Endodermal cell (in vitro differentiated cells): Measurements from ENCODE around the gene TP53I11. TPM values are rescaled to one million over a fixed set of nuclear protein-coding genes. Genes with fewer than 3 reads are reported as not detected.
A peak's percentile ranks its signal among the peaks of the same experiment; 100 is the strongest.

Experiments used
- DNase-seq: peaks from one replicate; pipeline ENCODE4 v3.0.0-alpha.2; 2017
- H3K27ac ChIP-seq: 2 replicates; pipeline ENCODE4 v1.5.1; 2013; ENCODE audit warnings: mild to moderate bottlenecking, low read depth, low read length, moderate library complexity
- H3K27me3 ChIP-seq: 2 replicates; pipeline ENCODE4 v1.6.1; 2013; ENCODE audit warnings: mild to moderate bottlenecking, low read length, moderate library complexity; ENCODE audit not compliant: insufficient read depth, control insufficient read depth, poor library complexity, severe bottlenecking
- H3K36me3 ChIP-seq: 2 replicates; pipeline ENCODE4 v1.7.0; 2013; ENCODE audit warnings: mild to moderate bottlenecking, low read length, moderate library complexity; ENCODE audit not compliant: control insufficient read depth, insufficient read depth
- H3K4me1 ChIP-seq: one replicate; pipeline ENCODE4 v1.7.0; 2013; ENCODE audit warnings: low read length; ENCODE audit not compliant: control insufficient read depth, insufficient read depth
- H3K4me3 ChIP-seq: 2 replicates; pipeline ENCODE4 v1.5.1; 2013; ENCODE audit warnings: mild to moderate bottlenecking, low read length, moderate library complexity
- H3K9ac ChIP-seq: 2 replicates; pipeline ENCODE4 v1.6.1; 2013; ENCODE audit warnings: mild to moderate bottlenecking, low read length, moderate library complexity; ENCODE audit not compliant: poor library complexity, severe bottlenecking; ENCODE audit errors: extremely low read depth
- H3K9me3 ChIP-seq: 2 replicates; pipeline ENCODE4 v1.6.1; 2013; ENCODE audit warnings: mild to moderate bottlenecking, low read length, moderate library complexity; ENCODE audit not compliant: control insufficient read depth
- H3K27ac Mint-ChIP-seq: 2 replicates; pipeline ENCODE4 v1.8.0; 2020; ENCODE audit warnings: mixed read lengths
- H3K27me3 Mint-ChIP-seq: 2 replicates; pipeline ENCODE4 v1.8.0; 2021; ENCODE audit warnings: mild to moderate bottlenecking, mixed read lengths; ENCODE audit not compliant: insufficient read depth
- H3K36me3 Mint-ChIP-seq: 2 replicates; pipeline ENCODE4 v1.8.0; 2020; ENCODE audit warnings: low read depth, mixed read lengths
- H3K4me1 Mint-ChIP-seq: 2 replicates; pipeline ENCODE4 v1.8.0; 2020; ENCODE audit warnings: mixed read lengths
- H3K4me3 Mint-ChIP-seq: 2 replicates; pipeline ENCODE4 v1.8.0; 2020; ENCODE audit warnings: mild to moderate bottlenecking, moderate library complexity, mixed read lengths
- H3K9me3 Mint-ChIP-seq: 2 replicates; pipeline ENCODE4 v1.8.0; 2020; ENCODE audit warnings: mild to moderate bottlenecking, mixed read lengths
- WGBS, 2 experiments: methylation state at CpG; one replicate each; pipeline versions ENCODE4 v1.1.5 to v1.1.7; 2013; ENCODE audit warnings: missing lambda C conversion rate in 2 of 2, mixed read lengths in 1 of 2; ENCODE audit not compliant: insufficient coverage in 1 of 2, insufficient read length in 1 of 2; 5-methylcytosine and 5-hydroxymethylcytosine counted together
- total RNA-seq, 2 donors: library from RNA; stranded (reverse); fragmentation: NEBNext Ultra II Directional in 1 of 2; extraction: Animal tissue kit (Norgen Biotek cat#: 25700) in 1 of 2; gene quantifications; 2 replicates in 1 of 2; 3 replicates in 1 of 2; pipeline ENCODE4 v1.2.1, GENCODE V29; 2021
- TF ChIP-seq, protein P1 (sequence below): fragments of 200-600 bp; sonication (generic); conservative IDR thresholded peaks from 2 replicates; pipeline ENCODE4 v1.5.0; 2021; ENCODE audit warnings: antibody characterized with exemption, mild to moderate bottlenecking

The TP53I11 gene
- total RNA-seq, 2 donors from 2014 or later: 136 to 203 TPM

- no peak overlapping the region for H3K4me3 Mint-ChIP-seq
- H3K36me3 Mint-ChIP-seq: peaks cover 30% of the 10 kb centered on the region
- Histone ChIP-seq H3K27me3 (no peaks in the 10 kb centered on the region), H3K27ac (peak overlapping the region; percentile 70), H3K4me3 (no peak overlapping the region), H3K36me3 (peaks cover 47% of the 10 kb centered on the region), H3K9me3 (no peaks in the 10 kb centered on the region), H3K4me1 (peaks cover 9% of the 10 kb centered on the region), H3K9ac (no peak overlapping the region)
- DNase-seq: no peak
- WGBS, 2 experiments: 90 to 93% methylated on average over 12 of the region's 12 CpGs
- H3K27ac Mint-ChIP-seq: no peak overlapping the region
- TF ChIP-seq, protein P1, sequence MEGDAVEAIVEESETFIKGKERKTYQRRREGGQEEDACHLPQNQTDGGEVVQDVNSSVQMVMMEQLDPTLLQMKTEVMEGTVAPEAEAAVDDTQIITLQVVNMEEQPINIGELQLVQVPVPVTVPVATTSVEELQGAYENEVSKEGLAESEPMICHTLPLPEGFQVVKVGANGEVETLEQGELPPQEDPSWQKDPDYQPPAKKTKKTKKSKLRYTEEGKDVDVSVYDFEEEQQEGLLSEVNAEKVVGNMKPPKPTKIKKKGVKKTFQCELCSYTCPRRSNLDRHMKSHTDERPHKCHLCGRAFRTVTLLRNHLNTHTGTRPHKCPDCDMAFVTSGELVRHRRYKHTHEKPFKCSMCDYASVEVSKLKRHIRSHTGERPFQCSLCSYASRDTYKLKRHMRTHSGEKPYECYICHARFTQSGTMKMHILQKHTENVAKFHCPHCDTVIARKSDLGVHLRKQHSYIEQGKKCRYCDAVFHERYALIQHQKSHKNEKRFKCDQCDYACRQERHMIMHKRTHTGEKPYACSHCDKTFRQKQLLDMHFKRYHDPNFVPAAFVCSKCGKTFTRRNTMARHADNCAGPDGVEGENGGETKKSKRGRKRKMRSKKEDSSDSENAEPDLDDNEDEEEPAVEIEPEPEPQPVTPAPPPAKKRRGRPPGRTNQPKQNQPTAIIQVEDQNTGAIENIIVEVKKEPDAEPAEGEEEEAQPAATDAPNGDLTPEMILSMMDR: no peak
- no peaks in the 10 kb centered on the region for H3K27me3 Mint-ChIP-seq
- peaks cover 28% of the 10 kb centered on the region for H3K4me1 Mint-ChIP-seq
- H3K9me3 Mint-ChIP-seq: no peaks in the 10 kb centered on the region
Measured at GRCh38 chr11:44946263-44946662, 4.4 kb downstream of the TP53I11 start.

GRCh38 chr11:44945666-44946065 is 5.0 kb downstream of the TP53I11 start:
- Histone ChIP-seq H3K9ac (no peak overlapping the region), H3K27me3 (no peaks in the 10 kb centered on the region), H3K4me1 (peaks cover 9% of the 10 kb centered on the region), H3K36me3 (peaks cover 52% of the 10 kb centered on the region), H3K4me3 (no peak overlapping the region), H3K9me3 (no peaks in the 10 kb centered on the region), H3K27ac (peak overlapping the region; percentile 70)
- Mint-ChIP-seq H3K36me3 (peaks cover 36% of the 10 kb centered on the region), H3K9me3 (no peaks in the 10 kb centered on the region), H3K4me3 (no peak overlapping the region), H3K4me1 (peaks cover 27% of the 10 kb centered on the region), H3K27me3 (no peaks in the 10 kb centered on the region), H3K27ac (no peak overlapping the region)
- TF ChIP-seq, protein P1: no peak
- DNase-seq: no peak
- WGBS, 2 experiments: 90 to 96% methylated on average over 6 to 11 of the region's 11 CpGs

DNA sequence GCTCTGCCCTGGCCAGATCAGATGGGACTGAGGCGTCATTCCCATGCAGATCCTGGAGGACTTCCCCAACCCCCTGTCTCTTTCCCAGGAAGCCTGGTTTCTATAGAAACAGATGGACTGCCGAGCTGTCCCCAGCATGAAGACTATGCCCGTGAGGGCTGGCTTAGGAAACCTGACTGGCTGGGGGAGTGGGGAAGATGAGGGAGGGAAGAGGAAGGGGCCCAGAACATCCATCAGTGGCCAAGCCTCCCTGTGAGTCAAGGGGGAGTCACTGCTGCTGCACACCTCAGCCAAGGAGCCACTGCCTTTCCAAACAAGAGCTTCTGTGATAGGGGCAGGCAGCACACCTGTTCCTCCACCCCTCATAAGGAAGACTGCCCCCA is 5.8 kb downstream of the TP53I11 start:
- H3K27ac ChIP-seq: no peak overlapping the region

More for the DNA sequence above, 5.8 kb downstream of the TP53I11 start:
- 58% methylated on average over 3 of the region's 3 CpGs; no CpG with 5 or more reads in 1 of the 2 experiments for WGBS, 2 experiments
- no peak overlapping the region for H3K9ac ChIP-seq
- H3K27me3 Mint-ChIP-seq: no peaks in the 10 kb centered on the region
- peaks cover 9% of the 10 kb centered on the region for H3K4me1 ChIP-seq
- H3K36me3 Mint-ChIP-seq: peaks cover 43% of the 10 kb centered on the region
- no peak overlapping the region for H3K4me3 ChIP-seq
- H3K27me3 ChIP-seq: no peaks in the 10 kb centered on the region
- no peaks in the 10 kb centered on the region for H3K9me3 ChIP-seq
- DNase-seq: peak; percentile 69
- TF ChIP-seq, protein P1: no peak
- H3K4me1 Mint-ChIP-seq: peaks cover 27% of the 10 kb centered on the region
- no peak overlapping the region for H3K27ac Mint-ChIP-seq
- peaks cover 60% of the 10 kb centered on the region for H3K36me3 ChIP-seq
- no peaks in the 10 kb centered on the region for H3K9me3 Mint-ChIP-seq
- no peak overlapping the region for H3K4me3 Mint-ChIP-seq
